Thyroid gland (tissue), 4 donors: Measurements from ENCODE around the gene ZNF516. TPM values are rescaled to one million over a fixed set of nuclear protein-coding genes. Genes with fewer than 3 reads are reported as not detected.

Experiments used
- DNase-seq, 2 donors: peaks; one replicate each; pipeline ENCODE4 v3.0.0-alpha.2; 2019
- H3K27ac ChIP-seq, 3 donors: fragments of 200-600 bp; sonication (generic); 1 replicate in 2 of 3; 2 replicates in 1 of 3; pipeline ENCODE4 v1.5.1; 2016 to 2019; ENCODE audit warnings: mild to moderate bottlenecking in 1 of 3, moderate library complexity in 1 of 3
- H3K27me3 ChIP-seq: fragments of 200-600 bp; sonication (generic); one replicate; pipeline ENCODE4 v1.5.1; 2019
- H3K36me3 ChIP-seq, 2 donors: fragments of 200-600 bp; sonication (generic); one replicate each; pipeline ENCODE4 v1.5.1; 2016 to 2019
- H3K4me1 ChIP-seq, 2 donors: fragments of 200-600 bp; sonication (generic); one replicate each; pipeline ENCODE4 v1.5.1; 2017 to 2019
- H3K4me3 ChIP-seq, 3 donors: fragments of 200-600 bp; sonication (generic); replicated peaks in 1 of 3; 1 replicate in 2 of 3; 2 replicates in 1 of 3; pipeline ENCODE4 v1.5.1; 2016; ENCODE audit warnings: mild to moderate bottlenecking in 1 of 3
- H3K9me3 ChIP-seq: fragments of 200-600 bp; sonication (generic); one replicate; pipeline ENCODE4 v1.5.1; 2017
- CTCF ChIP-seq, 6 experiments: fragments of 200-600 bp in 3 of 6; fragments of 450-650 bp in 3 of 6; sonication (generic) in 3 of 6; IDR thresholded peaks; one replicate each; pipeline ENCODE4 v1.5.1; 2016 to 2019; ENCODE audit warnings: antibody characterized with exemption in 6 of 6, mild to moderate bottlenecking in 2 of 6, inconsistent platforms in 1 of 6, moderate library complexity in 1 of 6
- POLR2A ChIP-seq, 2 donors: fragments of 450-650 bp; IDR thresholded peaks; one replicate each; pipeline ENCODE4 v1.6.1; 2017; ENCODE audit warnings: antibody characterized with exemption in 2 of 2, mild to moderate bottlenecking in 2 of 2, moderate library complexity in 1 of 2
- WGBS, 2 donors: methylation state at CpG; one replicate each; pipeline ENCODE4 v1.1.5; 2017; 5-methylcytosine and 5-hydroxymethylcytosine counted together
- intact Hi-C: fragments of 100-400 bp; cut with DNase I; formaldehyde crosslinking; loops from one replicate; pipeline ENCODE4 v1.15.1; 2023
- total RNA-seq, 4 donors: library from RNA; depleted of rRNA; stranded (reverse); fragments of >200 nt; gene quantifications; one replicate each; pipeline ENCODE4 v1.2.3, GENCODE V29; 2016

Gene ZNF516
- total RNA-seq, 4 donors from 2014 or later = 25.4 to 44.8 (median 28.6) TPM

- TF ChIP-seq CTCF (IDR thresholded peaks at IDR 0.05) = no peak
- TF ChIP-seq POLR2A (IDR thresholded peaks at IDR 0.05) = no peak
- Histone ChIP-seq H3K4me1 (peaks cover 16 to 19% of the 10 kb centered on the region in 2 donors), H3K27me3 (no peaks in the 10 kb centered on the region), H3K27ac (no peak overlapping the region), H3K4me3 (no peak overlapping the region), H3K36me3 (no peaks in the 10 kb centered on the region), H3K9me3 (no peaks in the 10 kb centered on the region)
- DNase-seq = no peak
- intact Hi-C loops = no loop called here
- WGBS, 2 donors = 88 to 89% methylated on average over 6 of the region's 6 CpGs
Observed at GRCh38 chr18:76486574-76486973, 8.5 kb downstream of the ZNF516 start.

GRCh38 chr18:76486038-76486437 lies 9.0 kb downstream of the ZNF516 start:
- no peaks in the 10 kb centered on the region for H3K36me3 ChIP-seq
- H3K27me3 ChIP-seq = no peaks in the 10 kb centered on the region
- intact Hi-C loops = no loop called here
- no peak overlapping the region for H3K4me3 ChIP-seq
- no peaks in the 10 kb centered on the region for H3K9me3 ChIP-seq
- 86 to 87% methylated on average over 3 of the region's 3 CpGs for WGBS, 2 donors
- DNase-seq = no peak
- H3K4me1 ChIP-seq = peaks cover 16 to 19% of the 10 kb centered on the region in 2 donors
- H3K27ac ChIP-seq = no peak overlapping the region
- no peak for TF ChIP-seq CTCF (IDR thresholded peaks at IDR 0.05)
- TF ChIP-seq POLR2A (IDR thresholded peaks at IDR 0.05) = no peak

GRCh38 chr18:76484749-76485387 lies 10.2 kb downstream of the ZNF516 start:
- H3K36me3 ChIP-seq = no peaks in the 10 kb centered on the region
- no peak for DNase-seq
- WGBS, 2 donors = 93 to 94% methylated on average over 6 of the region's 6 CpGs
- TF ChIP-seq CTCF (IDR thresholded peaks at IDR 0.05) (no peak), POLR2A (IDR thresholded peaks at IDR 0.05) (no peak)
- H3K9me3 ChIP-seq = no peaks in the 10 kb centered on the region
- H3K27ac ChIP-seq = no peak overlapping the region
- H3K4me3 ChIP-seq = no peak overlapping the region
- peaks cover 8 to 17% of the 10 kb centered on the region in 2 donors for H3K4me1 ChIP-seq
- intact Hi-C loops = no loop called here
- H3K27me3 ChIP-seq = no peaks in the 10 kb centered on the region

GRCh38 chr18:76483780-76484179 lies 11.3 kb downstream of the ZNF516 start:
- Histone ChIP-seq H3K27ac (no peak overlapping the region), H3K9me3 (no peaks in the 10 kb centered on the region), H3K4me1 (peaks cover 0 to 8% of the 10 kb centered on the region in 2 donors), H3K27me3 (no peaks in the 10 kb centered on the region), H3K36me3 (no peaks in the 10 kb centered on the region), H3K4me3 (no peak overlapping the region)
- TF ChIP-seq POLR2A (IDR thresholded peaks at IDR 0.05) = no peak
- TF ChIP-seq CTCF (IDR thresholded peaks at IDR 0.05) = no peak
- intact Hi-C loops = no loop called here
- DNase-seq = no peak
- WGBS, 2 donors = 84 to 90% methylated on average over 10 of the region's 10 CpGs

- H3K27ac ChIP-seq = no peak overlapping the region
- 90 to 91% methylated on average over 15 of the region's 15 CpGs for WGBS, 2 donors
- H3K4me3 ChIP-seq = no peak overlapping the region
- H3K4me1 ChIP-seq = peaks cover 0 to 4% of the 10 kb centered on the region in 2 donors
- intact Hi-C loops = no loop called here
- no peaks in the 10 kb centered on the region for H3K36me3 ChIP-seq
- H3K9me3 ChIP-seq = no peaks in the 10 kb centered on the region
- no peaks in the 10 kb centered on the region for H3K27me3 ChIP-seq
- no peak for DNase-seq
- TF ChIP-seq CTCF (IDR thresholded peaks at IDR 0.05) (no peak), POLR2A (IDR thresholded peaks at IDR 0.05) (no peak)
Observed at GRCh38 chr18:76482971-76483691, 11.9 kb downstream of the ZNF516 start.
